GM23338 (cell line): ENCODE measurements around the gene LGALS14. TPM values are rescaled to one million over a fixed set of nuclear protein-coding genes. Genes with fewer than 3 reads are reported as not detected.
"Not testable (repeated sequence)": the region's sequence is repeated elsewhere in the genome, so short reads cannot be mapped to it uniquely, and the experiment has no call there.

Experiments used
- ATAC-seq: fragments of 200-7000 bp; cut with Tn5 transposase; 3 replicates; pipeline ENCODE4 v1.9.1; 2020
- DNase-seq: peaks from one replicate; pipeline ENCODE4 v3.0.0-alpha.2; 2015; ENCODE audit warnings: low spot score
- H2AFZ ChIP-seq: fragments of 200-600 bp; sonication (generic); 2 replicates; pipeline ENCODE4 v1.8.0; 2016; ENCODE audit warnings: antibody characterized with exemption, mild to moderate bottlenecking, moderate library complexity
- H3F3A ChIP-seq: fragments of 200-600 bp; sonication (generic); replicated peaks from 2 replicates; pipeline ENCODE4 v1.8.0; 2017; ENCODE audit warnings: antibody characterized with exemption, mixed run types, low read depth
- H3K27ac ChIP-seq: fragments of 200-600 bp; sonication (generic); 2 replicates; pipeline ENCODE4 v1.6.1; 2016; ENCODE audit warnings: low read depth
- H3K27me3 ChIP-seq: fragments of 200-600 bp; sonication (generic); 2 replicates; pipeline ENCODE4 v1.8.0; 2016; ENCODE audit warnings: mild to moderate bottlenecking, mixed run types, moderate library complexity; ENCODE audit not compliant: insufficient read depth
- H3K36me3 ChIP-seq: fragments of 200-600 bp; sonication (generic); 2 replicates; pipeline ENCODE4 v1.8.0; 2016; ENCODE audit warnings: mild to moderate bottlenecking; ENCODE audit not compliant: insufficient read depth
- H3K4me1 ChIP-seq: fragments of 200-600 bp; sonication (generic); 2 replicates; pipeline ENCODE4 v1.8.0; 2016; ENCODE audit warnings: mild to moderate bottlenecking, moderate library complexity; ENCODE audit not compliant: insufficient read depth
- H3K4me2 ChIP-seq: fragments of 200-600 bp; sonication (generic); 2 replicates; pipeline ENCODE4 v1.7.1; 2017; ENCODE audit warnings: mixed run types
- H3K4me3 ChIP-seq: fragments of 200-600 bp; sonication (generic); 2 replicates; pipeline ENCODE4 v1.6.1; 2016; ENCODE audit warnings: mixed run types
- H3K79me2 ChIP-seq: fragments of 200-600 bp; sonication (generic); replicated peaks from 2 replicates; pipeline ENCODE4 v1.8.0; 2017; ENCODE audit warnings: mild to moderate bottlenecking; ENCODE audit not compliant: insufficient read depth
- H3K9me2 ChIP-seq: fragments of 200-600 bp; sonication (generic); 2 replicates; pipeline ENCODE4 v1.8.0; 2017; ENCODE audit not compliant: insufficient read depth
- H4K20me1 ChIP-seq: fragments of 200-600 bp; sonication (generic); replicated peaks from 2 replicates; pipeline ENCODE4 v1.8.0; 2017; ENCODE audit warnings: mild to moderate bottlenecking; ENCODE audit not compliant: insufficient read depth
- H3K27ac Mint-ChIP-seq: 2 replicates; pipeline ENCODE4 v1.8.0; 2020; ENCODE audit warnings: inconsistent platforms, mild to moderate bottlenecking, moderate library complexity, mixed read lengths
- H3K27me3 Mint-ChIP-seq: 3 replicates; pipeline ENCODE4 v1.8.0; 2022; ENCODE audit warnings: low read depth, mild to moderate bottlenecking, moderate library complexity, mixed read lengths, inconsistent platforms; ENCODE audit not compliant: insufficient read depth, poor library complexity
- H3K36me3 Mint-ChIP-seq: 3 replicates; pipeline ENCODE4 v1.8.0; 2021; ENCODE audit warnings: low read depth, mild to moderate bottlenecking, inconsistent platforms, moderate library complexity, mixed read lengths
- H3K4me1 Mint-ChIP-seq: 3 replicates; pipeline ENCODE4 v1.8.0; 2020; ENCODE audit warnings: mild to moderate bottlenecking, inconsistent platforms, mixed read lengths
- H3K4me3 Mint-ChIP-seq: 3 replicates; pipeline ENCODE4 v1.8.0; 2021; ENCODE audit warnings: moderate library complexity, mild to moderate bottlenecking, inconsistent platforms, mixed read lengths
- H3K9me3 Mint-ChIP-seq: 3 replicates; pipeline ENCODE4 v1.8.0; 2020; ENCODE audit warnings: moderate library complexity, mild to moderate bottlenecking, inconsistent platforms, mixed read lengths
- EZH2 ChIP-seq: fragments of 200-600 bp; sonication (generic); IDR thresholded peaks from one replicate; pipeline ENCODE4 v1.8.0; 2017; ENCODE audit warnings: antibody characterized with exemption, mild to moderate bottlenecking, low read depth; ENCODE audit not compliant: unreplicated experiment
- EZH2phosphoT487 ChIP-seq: fragments of 200-600 bp; sonication (generic); IDR thresholded peaks from one replicate; pipeline ENCODE4 v1.8.1; 2018; ENCODE audit warnings: antibody characterized with exemption; ENCODE audit not compliant: unreplicated experiment
- JUNB ChIP-seq: IDR thresholded peaks from one replicate; pipeline ENCODE4 v1.6.1; 2016; ENCODE audit warnings: antibody characterized with exemption; ENCODE audit not compliant: unreplicated experiment
- POLR2AphosphoS5 ChIP-seq: IDR thresholded peaks from 2 replicates; pipeline ENCODE4 v1.6.1; 2016; ENCODE audit warnings: antibody characterized with exemption, low read depth
- REST ChIP-seq: IDR thresholded peaks from one replicate; pipeline ENCODE4 v1.6.1; 2018; ENCODE audit warnings: antibody characterized with exemption; ENCODE audit not compliant: unreplicated experiment
- ZNF114 ChIP-seq: fragments of 250-450 bp; sonication (Bioruptor Pico); IDR thresholded peaks from 2 replicates; pipeline ENCODE4 v1.5.0; 2020; ENCODE audit warnings: mild to moderate bottlenecking, moderate library complexity
- ZNF331 ChIP-seq: fragments of 250-450 bp; sonication (Bioruptor Pico); IDR thresholded peaks from 2 replicates; pipeline ENCODE4 v1.5.0; 2020; ENCODE audit warnings: low read depth, mild to moderate bottlenecking, moderate library complexity
- polyA plus RNA-seq: library from polyadenylated mRNA; unstranded; fragments of >200 nt; fragmentation: Nextera tagmentation; extraction: Ambion mirVana; gene quantifications from 2 replicates; pipeline ENCODE4 v1.2.1, GENCODE V29; 2016
- total RNA-seq: library from RNA; depleted of rRNA; stranded (reverse); fragments of >200 nt; shearing (Covaris generic); gene quantifications from 2 replicates; pipeline ENCODE4 v1.2.3, GENCODE V29; 2014
- TF ChIP-seq, protein P1 (sequence below): IDR thresholded peaks from 2 replicates; pipeline ENCODE4 v1.6.1; 2016; ENCODE audit warnings: antibody characterized with exemption
- TF ChIP-seq, protein P2 (sequence below): fragments of 250-450 bp; sonication (Bioruptor Pico); IDR thresholded peaks from 2 replicates; pipeline ENCODE4 v1.5.0; 2020; ENCODE audit warnings: mild to moderate bottlenecking, moderate library complexity

The LGALS14 gene
- total and polyA plus RNA-seq, 2 experiments from 2014 or later: not detected

GRCh38 chr19:39661565-39661964 lies 42.7 kb upstream of the LGALS14 start (continued):
- TF ChIP-seq REST: no peak
- TF ChIP-seq ZNF331 (CRISPR knock-in tag): no peak
- TF ChIP-seq JUNB: no peak
- TF ChIP-seq EZH2: no peak

DNA sequence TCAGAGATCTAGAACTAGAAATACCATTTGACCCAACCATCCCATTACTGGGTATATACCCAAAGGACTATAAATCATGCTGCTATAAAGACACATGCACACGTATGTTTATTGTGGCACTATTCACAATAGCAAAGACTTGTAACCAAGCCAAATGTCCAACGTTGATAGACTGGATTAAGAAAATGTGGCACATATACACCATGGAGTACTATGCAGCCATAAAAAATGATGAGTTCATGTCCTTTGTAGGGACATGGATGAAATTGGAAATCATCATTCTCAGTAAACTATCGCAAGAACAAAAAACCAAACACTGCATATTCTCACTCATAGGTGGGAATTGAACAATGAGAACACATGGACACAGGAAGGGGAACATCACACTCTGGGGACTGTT lies 34.4 kb upstream of the LGALS14 start:
- not testable (repeated sequence) for H3K9me2 ChIP-seq, H3K4me2 ChIP-seq, H3K27ac ChIP-seq, H3K27ac Mint-ChIP-seq, H2AFZ ChIP-seq, H3K36me3 Mint-ChIP-seq, H3K27me3 Mint-ChIP-seq, H3K36me3 ChIP-seq, H3K4me3 ChIP-seq, H3K27me3 ChIP-seq, H3F3A ChIP-seq, DNase-seq, H3K79me2 ChIP-seq, H4K20me1 ChIP-seq, ATAC-seq, H3K4me3 Mint-ChIP-seq
- Mint-ChIP-seq H3K9me3 (peaks cover 16% of the 10 kb centered on the region), H3K4me1 (peaks cover 13% of the 10 kb centered on the region)
- peaks cover 13% of the 10 kb centered on the region for H3K4me1 ChIP-seq

DNA sequence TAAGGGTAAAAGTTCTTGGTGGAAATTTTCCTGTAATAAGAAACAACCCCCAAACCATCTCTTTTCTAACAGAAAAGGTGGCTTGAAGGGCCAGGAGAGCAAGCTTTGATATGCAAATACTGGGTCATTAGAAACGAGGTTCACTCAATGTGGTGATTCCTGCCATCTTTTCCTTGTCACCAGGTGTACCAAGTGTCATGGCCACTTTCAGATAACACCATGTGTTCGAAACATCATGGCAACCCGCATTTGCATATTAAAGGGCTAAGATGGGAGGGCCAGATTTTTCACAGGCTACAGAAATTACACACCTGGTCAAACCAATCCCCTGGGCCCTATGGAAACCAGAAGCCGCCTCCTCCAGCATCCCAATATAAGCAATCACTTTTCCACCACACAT lies 33.3 kb upstream of the LGALS14 start:
- Mint-ChIP-seq H3K27me3 (no peaks in the 10 kb centered on the region), H3K4me1 (peaks cover 13% of the 10 kb centered on the region), H3K36me3 (no peaks in the 10 kb centered on the region), H3K27ac (no peak overlapping the region), H3K4me3 (no peak overlapping the region), H3K9me3 (peaks cover 10% of the 10 kb centered on the region)
- H3K4me3 ChIP-seq: no peak overlapping the region
- H3K9me2 ChIP-seq: no peaks in the 10 kb centered on the region
- no peaks in the 10 kb centered on the region for H3F3A ChIP-seq
- H3K27ac ChIP-seq: no peak overlapping the region
- H3K4me2 ChIP-seq: no peak overlapping the region
- H3K27me3 ChIP-seq: no peaks in the 10 kb centered on the region
- no peak overlapping the region; the same call in 1 of the 2 replicates for H2AFZ ChIP-seq
- ATAC-seq: peak; percentile 69
- no peaks in the 10 kb centered on the region for H3K36me3 ChIP-seq
- H3K79me2 ChIP-seq: no peaks in the 10 kb centered on the region
- H4K20me1 ChIP-seq: no peaks in the 10 kb centered on the region
- peak; percentile 62 for DNase-seq
- H3K4me1 ChIP-seq: peaks cover 13% of the 10 kb centered on the region
- TF ChIP-seq ZNF114 (no peak), EZH2phosphoT487 (no peak), POLR2AphosphoS5 (no peak)
- TF ChIP-seq, protein P1, sequence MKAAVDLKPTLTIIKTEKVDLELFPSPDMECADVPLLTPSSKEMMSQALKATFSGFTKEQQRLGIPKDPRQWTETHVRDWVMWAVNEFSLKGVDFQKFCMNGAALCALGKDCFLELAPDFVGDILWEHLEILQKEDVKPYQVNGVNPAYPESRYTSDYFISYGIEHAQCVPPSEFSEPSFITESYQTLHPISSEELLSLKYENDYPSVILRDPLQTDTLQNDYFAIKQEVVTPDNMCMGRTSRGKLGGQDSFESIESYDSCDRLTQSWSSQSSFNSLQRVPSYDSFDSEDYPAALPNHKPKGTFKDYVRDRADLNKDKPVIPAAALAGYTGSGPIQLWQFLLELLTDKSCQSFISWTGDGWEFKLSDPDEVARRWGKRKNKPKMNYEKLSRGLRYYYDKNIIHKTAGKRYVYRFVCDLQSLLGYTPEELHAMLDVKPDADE: no peak
- TF ChIP-seq, protein P2, sequence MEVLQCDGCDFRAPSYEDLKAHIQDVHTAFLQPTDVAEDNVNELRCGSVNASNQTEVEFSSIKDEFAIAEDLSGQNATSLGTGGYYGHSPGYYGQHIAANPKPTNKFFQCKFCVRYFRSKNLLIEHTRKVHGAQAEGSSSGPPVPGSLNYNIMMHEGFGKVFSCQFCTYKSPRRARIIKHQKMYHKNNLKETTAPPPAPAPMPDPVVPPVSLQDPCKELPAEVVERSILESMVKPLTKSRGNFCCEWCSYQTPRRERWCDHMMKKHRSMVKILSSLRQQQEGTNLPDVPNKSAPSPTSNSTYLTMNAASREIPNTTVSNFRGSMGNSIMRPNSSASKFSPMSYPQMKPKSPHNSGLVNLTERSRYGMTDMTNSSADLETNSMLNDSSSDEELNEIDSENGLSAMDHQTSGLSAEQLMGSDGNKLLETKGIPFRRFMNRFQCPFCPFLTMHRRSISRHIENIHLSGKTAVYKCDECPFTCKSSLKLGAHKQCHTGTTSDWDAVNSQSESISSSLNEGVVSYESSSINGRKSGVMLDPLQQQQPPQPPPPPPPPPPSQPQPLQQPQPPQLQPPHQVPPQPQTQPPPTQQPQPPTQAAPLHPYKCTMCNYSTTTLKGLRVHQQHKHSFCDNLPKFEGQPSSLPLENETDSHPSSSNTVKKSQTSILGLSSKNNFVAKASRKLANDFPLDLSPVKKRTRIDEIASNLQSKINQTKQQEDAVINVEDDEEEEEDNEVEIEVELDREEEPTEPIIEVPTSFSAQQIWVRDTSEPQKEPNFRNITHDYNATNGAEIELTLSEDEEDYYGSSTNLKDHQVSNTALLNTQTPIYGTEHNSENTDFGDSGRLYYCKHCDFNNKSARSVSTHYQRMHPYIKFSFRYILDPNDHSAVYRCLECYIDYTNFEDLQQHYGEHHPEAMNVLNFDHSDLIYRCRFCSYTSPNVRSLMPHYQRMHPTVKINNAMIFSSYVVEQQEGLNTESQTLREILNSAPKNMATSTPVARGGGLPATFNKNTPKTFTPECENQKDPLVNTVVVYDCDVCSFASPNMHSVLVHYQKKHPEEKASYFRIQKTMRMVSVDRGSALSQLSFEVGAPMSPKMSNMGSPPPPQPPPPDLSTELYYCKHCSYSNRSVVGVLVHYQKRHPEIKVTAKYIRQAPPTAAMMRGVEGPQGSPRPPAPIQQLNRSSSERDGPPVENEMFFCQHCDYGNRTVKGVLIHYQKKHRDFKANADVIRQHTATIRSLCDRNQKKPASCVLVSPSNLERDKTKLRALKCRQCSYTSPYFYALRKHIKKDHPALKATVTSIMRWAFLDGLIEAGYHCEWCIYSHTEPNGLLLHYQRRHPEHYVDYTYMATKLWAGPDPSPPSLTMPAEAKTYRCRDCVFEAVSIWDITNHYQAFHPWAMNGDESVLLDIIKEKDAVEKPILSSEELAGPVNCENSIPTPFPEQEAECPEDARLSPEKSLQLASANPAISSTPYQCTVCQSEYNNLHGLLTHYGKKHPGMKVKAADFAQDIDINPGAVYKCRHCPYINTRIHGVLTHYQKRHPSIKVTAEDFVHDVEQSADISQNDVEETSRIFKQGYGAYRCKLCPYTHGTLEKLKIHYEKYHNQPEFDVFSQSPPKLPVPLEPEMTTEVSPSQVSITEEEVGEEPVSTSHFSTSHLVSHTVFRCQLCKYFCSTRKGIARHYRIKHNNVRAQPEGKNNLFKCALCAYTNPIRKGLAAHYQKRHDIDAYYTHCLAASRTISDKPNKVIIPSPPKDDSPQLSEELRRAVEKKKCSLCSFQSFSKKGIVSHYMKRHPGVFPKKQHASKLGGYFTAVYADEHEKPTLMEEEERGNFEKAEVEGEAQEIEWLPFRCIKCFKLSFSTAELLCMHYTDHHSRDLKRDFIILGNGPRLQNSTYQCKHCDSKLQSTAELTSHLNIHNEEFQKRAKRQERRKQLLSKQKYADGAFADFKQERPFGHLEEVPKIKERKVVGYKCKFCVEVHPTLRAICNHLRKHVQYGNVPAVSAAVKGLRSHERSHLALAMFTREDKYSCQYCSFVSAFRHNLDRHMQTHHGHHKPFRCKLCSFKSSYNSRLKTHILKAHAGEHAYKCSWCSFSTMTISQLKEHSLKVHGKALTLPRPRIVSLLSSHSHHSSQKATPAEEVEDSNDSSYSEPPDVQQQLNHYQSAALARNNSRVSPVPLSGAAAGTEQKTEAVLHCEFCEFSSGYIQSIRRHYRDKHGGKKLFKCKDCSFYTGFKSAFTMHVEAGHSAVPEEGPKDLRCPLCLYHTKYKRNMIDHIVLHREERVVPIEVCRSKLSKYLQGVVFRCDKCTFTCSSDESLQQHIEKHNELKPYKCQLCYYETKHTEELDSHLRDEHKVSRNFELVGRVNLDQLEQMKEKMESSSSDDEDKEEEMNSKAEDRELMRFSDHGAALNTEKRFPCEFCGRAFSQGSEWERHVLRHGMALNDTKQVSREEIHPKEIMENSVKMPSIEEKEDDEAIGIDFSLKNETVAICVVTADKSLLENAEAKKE (CRISPR knock-in tag): no peak
